Small intestine (tissue), 7 donors: Measurements from ENCODE around the gene SH2D6. TPM values are rescaled to one million over a fixed set of nuclear protein-coding genes. Genes with fewer than 3 reads are reported as not detected.

Source experiments
- DNase-seq, 2 donors: peaks; one replicate each; pipeline versions ENCODE4 v3.0.0 to v3.0.0-alpha.2; 2013
- FAIRE-seq: peaks from 2 replicates; lab custom pipeline; 2012; peaks lifted over from hg19 to GRCh38; lab: Jason Lieb, UNC
- H3K27ac ChIP-seq, 3 donors: one replicate each; pipeline ENCODE4 v1.5.1; 2013; ENCODE audit warnings: low read length in 2 of 3, mild to moderate bottlenecking in 2 of 3, control low read depth in 1 of 3, inconsistent platforms in 1 of 3, low read depth in 1 of 3, moderate library complexity in 1 of 3
- H3K27me3 ChIP-seq, 3 donors: one replicate each; pipeline ENCODE4 v1.6.1; 2013; ENCODE audit warnings: low read length in 3 of 3, inconsistent platforms in 1 of 3; ENCODE audit not compliant: control insufficient read depth in 3 of 3, insufficient read depth in 3 of 3
- H3K36me3 ChIP-seq, 3 donors: one replicate each; pipeline ENCODE4 v1.6.1; 2013; ENCODE audit warnings: low read length in 3 of 3, inconsistent platforms in 1 of 3, low read depth in 1 of 3, mild to moderate bottlenecking in 1 of 3, moderate library complexity in 1 of 3; ENCODE audit not compliant: control insufficient read depth in 3 of 3, insufficient read depth in 2 of 3
- H3K4me1 ChIP-seq, 3 donors: one replicate each; pipeline ENCODE4 v1.6.1; 2013; ENCODE audit warnings: low read length in 2 of 3, inconsistent platforms in 1 of 3, low read depth in 1 of 3, mild to moderate bottlenecking in 1 of 3, moderate library complexity in 1 of 3; ENCODE audit not compliant: control insufficient read depth in 3 of 3, insufficient read depth in 2 of 3
- H3K4me3 ChIP-seq, 3 donors: one replicate each; pipeline ENCODE4 v1.5.1; 2013; ENCODE audit warnings: low read length in 3 of 3, control low read depth in 1 of 3, inconsistent platforms in 1 of 3, low read depth in 1 of 3, mild to moderate bottlenecking in 1 of 3, moderate library complexity in 1 of 3
- H3K9me3 ChIP-seq, 2 donors: one replicate each; pipeline ENCODE4 v1.6.1; 2013; ENCODE audit warnings: low read depth in 1 of 2, low read length in 1 of 2; ENCODE audit not compliant: control insufficient read depth in 2 of 2, insufficient read depth in 1 of 2
- WGBS, 3 donors: extraction: QIAGEN DNeasy Blood & Tissue Kit; methylation state at CpG; one replicate each; pipeline ENCODE4 v1.1.7; 2013; 5-methylcytosine and 5-hydroxymethylcytosine counted together
- polyA plus RNA-seq, 4 donors: library from polyadenylated mRNA; stranded (reverse) in 3 of 4; unstranded in 1 of 4; fragments of 200-250 nt in 3 of 4; fragments of 120-200 nt in 1 of 4; gene quantifications; one replicate each; pipeline versions ENCODE4 v1.2.1 to v1.2.3, GENCODE V29; 2013
- donor health status: healthy with polysubstance abuse.
- donor health status: control.
- donor health status: control.
- donor health status: Bipolar disorder and iron deficiency.
- donor health status: healthy.

SH2D6 gene
- polyA plus RNA-seq, 4 donors = 2.8 to 122 (median 23.8) TPM

DNA sequence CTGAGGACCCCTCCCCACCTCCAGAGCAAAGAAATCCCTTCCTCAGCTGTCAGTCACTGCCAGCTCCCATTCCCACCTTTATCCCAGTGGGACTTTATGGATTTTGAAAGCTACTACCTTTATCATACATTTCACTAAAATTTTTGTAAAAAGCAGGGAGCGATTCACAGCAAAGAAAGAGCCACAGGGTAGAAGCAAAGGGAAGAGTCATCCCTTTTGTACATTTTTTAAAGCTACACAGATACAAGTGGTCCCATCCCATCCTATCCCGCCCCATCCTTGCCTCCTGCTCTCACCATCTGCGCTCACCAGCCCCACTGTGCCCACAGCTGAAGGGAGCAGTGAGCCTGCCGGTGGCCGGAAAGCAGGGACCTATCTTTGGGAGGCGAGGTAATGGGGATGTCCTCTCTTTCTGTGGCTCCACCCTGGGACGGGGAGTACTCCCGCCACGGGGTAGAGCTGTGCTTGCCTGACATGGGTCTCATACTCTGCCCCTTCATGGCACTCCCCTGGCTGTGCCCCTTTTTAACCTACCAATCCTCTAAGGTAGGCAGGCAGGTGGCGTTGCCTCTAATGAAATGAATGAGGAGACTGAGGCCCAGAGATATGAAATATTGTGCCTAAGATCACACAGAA, 13.2 kb downstream of the SH2D6 start:
- Histone ChIP-seq H3K27ac (peak overlapping the region in 1 of 3 donors; percentile 11), H3K4me1 (peaks cover 0 to 26% (median 3%) of the 10 kb centered on the region in 3 donors), H3K36me3 (no peaks in the 10 kb centered on the region), H3K9me3 (no peaks in the 10 kb centered on the region), H3K27me3 (no peaks in the 10 kb centered on the region), H3K4me3 (no peak overlapping the region)
- 87 to 91% (median 88%) methylated on average over 10 of the region's 10 CpGs for WGBS, 3 donors
- FAIRE-seq = no peak
- DNase-seq = no peak

DNA sequence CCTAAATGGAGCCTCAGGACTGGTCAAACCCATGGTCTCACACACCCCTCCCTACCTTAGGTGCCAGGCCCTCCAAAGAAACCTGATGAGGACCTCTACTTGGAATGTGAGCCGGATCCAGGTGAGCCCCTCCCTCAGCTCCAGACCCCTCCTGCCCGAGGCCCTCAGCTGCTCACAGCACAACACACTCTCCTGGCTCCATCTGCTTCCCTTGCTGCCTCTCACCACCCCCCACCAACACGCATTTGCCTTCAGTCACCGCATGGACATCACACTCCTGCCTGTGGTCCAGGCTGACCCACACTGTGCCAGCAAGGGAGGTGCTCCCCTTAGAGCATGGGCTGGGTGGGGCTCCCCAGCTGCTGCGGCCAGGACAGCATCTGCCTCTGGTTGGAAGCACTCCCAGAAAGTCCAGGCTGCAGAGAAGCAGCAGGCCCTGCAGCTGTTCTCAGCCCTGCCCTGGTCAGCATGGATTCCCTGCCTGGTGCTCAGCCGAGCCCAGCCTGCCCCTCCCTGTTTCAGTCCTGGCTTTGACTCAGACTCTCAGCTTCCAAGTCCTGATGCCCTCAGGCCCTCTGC, 15.1 kb downstream of the SH2D6 start:
- 33 to 47% (median 42%) methylated on average over 6 of the region's 6 CpGs for WGBS, 3 donors
- H3K9me3 ChIP-seq = no peaks in the 10 kb centered on the region
- FAIRE-seq (no peak), DNase-seq (peak; percentile 57 to 69)
- H3K4me1 ChIP-seq = peaks cover 2 to 37% (median 10%) of the 10 kb centered on the region in 3 donors
- H3K27ac ChIP-seq = peak overlapping the region; percentile 18 to 82 (median 65)
- no peak overlapping the region for H3K4me3 ChIP-seq
- no peaks in the 10 kb centered on the region for H3K36me3 ChIP-seq
- H3K27me3 ChIP-seq = no peaks in the 10 kb centered on the region

- Histone ChIP-seq H3K9me3 (no peaks in the 10 kb centered on the region), H3K27ac (peak overlapping the region in 1 of 3 donors; percentile 26), H3K4me1 (peaks cover 2 to 46% (median 12%) of the 10 kb centered on the region in 3 donors), H3K27me3 (no peaks in the 10 kb centered on the region), H3K4me3 (no peak overlapping the region), H3K36me3 (no peaks in the 10 kb centered on the region)
- FAIRE-seq (no peak), DNase-seq (no peak)
- WGBS, 3 donors = 46 to 62% (median 49%) methylated on average over 7 to 8 of the region's 8 CpGs
Observed at GRCh38 chr2:85434696-85435095, 16.2 kb downstream of the SH2D6 start.

GRCh38 chr2:85435220-85435958, 16.9 kb downstream of the SH2D6 start:
- Histone ChIP-seq H3K27ac (peak overlapping the region in 1 of 3 donors; percentile 14), H3K9me3 (no peaks in the 10 kb centered on the region), H3K4me3 (no peak overlapping the region), H3K27me3 (no peaks in the 10 kb centered on the region), H3K4me1 (peaks cover 2 to 46% (median 12%) of the 10 kb centered on the region in 3 donors), H3K36me3 (no peaks in the 10 kb centered on the region)
- FAIRE-seq = no peak
- DNase-seq = no peak
- 91 to 94% (median 91%) methylated on average over 21 of the region's 21 CpGs for WGBS, 3 donors

GRCh38 chr2:85435981-85436835, 17.7 kb downstream of the SH2D6 start:
- Histone ChIP-seq H3K27ac (peak overlapping the region in 2 of 3 donors; percentile 9 to 97), H3K9me3 (no peaks in the 10 kb centered on the region), H3K36me3 (no peaks in the 10 kb centered on the region), H3K4me1 (peaks cover 2 to 46% (median 12%) of the 10 kb centered on the region in 3 donors), H3K4me3 (no peak overlapping the region), H3K27me3 (no peaks in the 10 kb centered on the region)
- peak in 1 of 2 donors; percentile 28 for DNase-seq
- FAIRE-seq = no peak
- WGBS, 3 donors = 89 to 93% (median 91%) methylated on average over 16 of the region's 16 CpGs

- H3K4me1 ChIP-seq = peaks cover 2 to 46% (median 12%) of the 10 kb centered on the region in 3 donors
- H3K9me3 ChIP-seq = no peaks in the 10 kb centered on the region
- no peak overlapping the region for H3K4me3 ChIP-seq
- no peaks in the 10 kb centered on the region for H3K36me3 ChIP-seq
- no peaks in the 10 kb centered on the region for H3K27me3 ChIP-seq
- peak in 1 of 2 donors; percentile 34 for DNase-seq
- peak overlapping the region; percentile 34 to 97 (median 58) for H3K27ac ChIP-seq
- no peak for FAIRE-seq
- WGBS, 3 donors = 63 to 74% (median 71%) methylated on average over 10 of the region's 10 CpGs
Observed at GRCh38 chr2:85436836-85437487, 18.4 kb downstream of the SH2D6 start.

DNA sequence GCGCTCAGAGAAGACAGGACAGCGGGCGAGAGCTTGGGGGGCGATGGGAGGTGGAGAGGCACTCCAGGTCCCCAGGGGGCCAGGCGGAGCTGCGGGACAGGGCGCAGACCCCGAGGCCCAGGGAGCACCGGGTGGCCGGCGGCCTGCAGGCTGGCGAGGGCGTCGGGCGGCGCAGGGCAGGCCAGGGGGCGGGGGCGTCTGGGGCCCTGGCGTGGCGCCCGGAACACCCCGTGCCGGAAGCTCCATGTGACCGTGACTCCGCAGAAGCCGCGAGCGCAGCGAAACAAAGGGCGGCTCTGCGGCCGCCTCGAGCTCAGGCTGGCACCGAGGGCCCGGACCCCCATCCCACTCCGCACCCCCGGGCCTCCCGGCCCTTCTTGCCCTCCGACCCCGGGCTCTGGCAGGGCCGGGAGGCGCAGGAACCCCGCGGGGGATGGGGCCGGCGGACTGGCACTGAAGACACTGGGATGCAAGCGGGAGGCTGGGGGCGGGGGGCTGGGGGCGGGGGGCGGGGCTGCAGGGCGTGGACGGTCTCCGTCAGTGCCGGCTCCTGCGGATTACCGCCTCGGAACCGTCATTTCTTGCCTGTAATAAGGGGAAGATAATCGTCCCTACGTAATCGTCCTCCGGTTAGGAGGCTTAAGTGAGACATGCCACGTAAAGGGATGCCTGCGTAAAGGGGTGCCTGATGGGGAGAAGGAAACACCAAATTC, 19.1 kb downstream of the SH2D6 start:
- Histone ChIP-seq H3K36me3 (no peaks in the 10 kb centered on the region), H3K9me3 (no peaks in the 10 kb centered on the region), H3K4me3 (peak overlapping the region; percentile 10 to 46 (median 43)), H3K27ac (peak overlapping the region; percentile 58 to 97 (median 69)), H3K4me1 (peaks cover 2 to 46% (median 12%) of the 10 kb centered on the region in 3 donors), H3K27me3 (no peaks in the 10 kb centered on the region)
- FAIRE-seq = no peak
- WGBS, 3 donors = 5 to 12% (median 7%) methylated on average over 34 to 64 of the region's 64 CpGs
- DNase-seq = peak; percentile 77 to 93
